HepG2 (cell line): ENCODE results near the gene ARHGAP35. TPM values are rescaled to one million over a fixed set of nuclear protein-coding genes. Genes with fewer than 3 reads are reported as not detected.

Source experiments
- ADNP ChIP-seq: sonication (generic); formaldehyde crosslinking; IDR thresholded peaks from 2 replicates; pipeline ENCODE4 v1.4.0; 2020; ENCODE audit warnings: missing genetic modification reagents
- ATF7-NPFF ChIP-seq: sonication (generic); formaldehyde crosslinking; IDR thresholded peaks from 2 replicates; pipeline ENCODE4 v1.8.1; 2023; ENCODE audit warnings: mild to moderate bottlenecking, low read depth, missing genetic modification reagents, moderate library complexity
- DPF2 ChIP-seq: sonication (generic); formaldehyde crosslinking; IDR thresholded peaks from 2 replicates; pipeline ENCODE4 v1.4.0; 2020; ENCODE audit warnings: mild to moderate bottlenecking, low read depth, missing genetic modification reagents, borderline replicate concordance
- KLF6 ChIP-seq: IDR thresholded peaks from 2 replicates; pipeline ENCODE4 v1.8.0; 2016; ENCODE audit warnings: missing biosample characterization, missing genetic modification reagents
- ONECUT2 ChIP-seq: sonication (generic); formaldehyde crosslinking; IDR thresholded peaks from 2 replicates; pipeline ENCODE4 v1.4.0; 2020; ENCODE audit warnings: missing genetic modification reagents
- PAF1 ChIP-seq: IDR thresholded peaks from 2 replicates; pipeline ENCODE4 v1.6.1; 2016; ENCODE audit warnings: missing genetic modification reagents, missing compliant biosample characterization
- ZKSCAN8 ChIP-seq: IDR thresholded peaks from 2 replicates; pipeline ENCODE4 v1.6.1; 2016; ENCODE audit warnings: borderline replicate concordance, missing genetic modification reagents, missing compliant biosample characterization
- ZNF160 ChIP-seq: sonication (generic); formaldehyde crosslinking; IDR thresholded peaks from 2 replicates; pipeline ENCODE4 v1.8.0; 2022; ENCODE audit warnings: mild to moderate bottlenecking, inconsistent platforms, missing genetic modification reagents
- ZNF549 ChIP-seq: sonication (generic); formaldehyde crosslinking; IDR thresholded peaks from 2 replicates; pipeline ENCODE4 v1.5.0; 2020; ENCODE audit warnings: missing genetic modification reagents
- ZNF570 ChIP-seq: sonication (generic); formaldehyde crosslinking; IDR thresholded peaks from 2 replicates; pipeline ENCODE4 v1.4.0; 2020; ENCODE audit warnings: mild to moderate bottlenecking, missing genetic modification reagents, borderline replicate concordance
- polyA plus RNA-seq, 8 experiments: library from polyadenylated mRNA; depleted of rRNA in 3 of 8; stranded (reverse) in 7 of 8; unstranded in 1 of 8; fragments of >200 nt; fragmentation: Illumina TruSeq in 4 of 8; extraction: Trizol in 4 of 8; gene quantifications; 2 replicates each; pipeline versions ENCODE4 v1.2.1 to v1.2.3, GENCODE V29; 2011 to 2016; ENCODE audit warnings: low read depth in 4 of 8, missing spikeins in 1 of 8, mixed read lengths in 1 of 8; ENCODE audit not compliant: insufficient read depth in 1 of 8
- total RNA-seq, 5 experiments: library from RNA; depleted of rRNA; stranded (reverse); fragments of >200 nt; fragmentation: Illumina TruSeq; extraction: Trizol; gene quantifications; 2 replicates each; pipeline ENCODE4 v1.2.3, GENCODE V29; 2016; ENCODE audit warnings: low read depth in 1 of 5
- TF ChIP-seq, protein P1 (sequence below): sonication (generic); formaldehyde crosslinking; IDR thresholded peaks from 2 replicates; pipeline ENCODE4 v1.8.1; 2023; ENCODE audit warnings: mild to moderate bottlenecking, inconsistent platforms, moderate library complexity, missing genetic modification reagents, borderline replicate concordance
- TF ChIP-seq, protein P2 (sequence below): sonication (generic); formaldehyde crosslinking; IDR thresholded peaks from 2 replicates; pipeline ENCODE4 v1.4.0; 2020; ENCODE audit warnings: missing genetic modification reagents
- TF ChIP-seq, protein P3 (sequence below): sonication (generic); formaldehyde crosslinking; IDR thresholded peaks from 2 replicates; pipeline ENCODE4 v1.9.0; 2021; ENCODE audit warnings: mild to moderate bottlenecking, missing genetic modification reagents
- TF ChIP-seq, protein P4 (sequence below): sonication (generic); formaldehyde crosslinking; IDR thresholded peaks from 2 replicates; pipeline ENCODE4 v1.9.0; 2021; ENCODE audit warnings: missing genetic modification reagents, mild to moderate bottlenecking, borderline replicate concordance

The ARHGAP35 gene
- total and polyA plus RNA-seq, 2 of the 13 experiments (the other 11 are each of a cell fraction or from before 2014, with no cell fraction given): 30.1 to 30.2 TPM

DNA sequence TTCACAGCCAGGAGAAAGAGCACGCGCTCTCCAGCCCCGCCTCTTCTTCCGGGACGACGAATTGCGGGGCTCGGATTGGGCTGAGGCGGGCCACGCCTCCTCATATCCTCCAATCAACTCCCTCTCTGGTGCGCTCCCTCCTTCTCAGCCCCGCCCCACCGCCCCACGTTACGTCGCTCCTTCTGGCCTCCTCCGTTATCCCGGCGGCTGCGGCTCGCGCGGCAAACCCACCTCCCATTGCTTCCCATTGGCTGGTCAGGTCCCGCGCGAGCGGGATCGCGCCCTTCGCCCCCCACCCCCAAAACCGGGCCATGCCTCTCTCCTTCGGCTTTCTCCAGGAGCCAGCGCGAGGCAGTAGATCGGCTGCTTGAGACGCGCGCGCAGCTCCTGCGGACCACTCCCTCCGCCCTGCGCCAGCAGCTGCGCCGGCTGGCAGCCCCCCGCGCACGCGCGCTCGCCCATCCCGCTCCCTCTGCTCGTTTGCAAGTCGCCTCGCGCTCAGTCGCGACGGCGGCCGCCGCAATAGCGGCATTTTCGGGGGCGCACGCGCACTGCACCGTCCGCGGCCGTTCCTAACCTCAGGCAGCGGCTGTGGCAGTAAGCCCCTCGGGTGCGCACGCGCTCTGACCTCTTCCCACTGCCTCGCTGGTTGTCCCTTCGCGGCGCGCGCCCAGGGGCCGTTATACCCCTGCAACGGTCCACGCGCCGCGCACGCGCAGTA is 512 bp upstream of the ARHGAP35 start (continued):
- TF ChIP-seq ATF7-NPFF (CRISPR knock-in tag) (peak; percentile 90), ZNF549 (CRISPR knock-in tag) (peak; percentile 24; the same call in 1 of the 2 replicates), ZNF160 (CRISPR knock-in tag) (peak; percentile 87; the same call in 1 of the 2 replicates), DPF2 (CRISPR knock-in tag) (no peak), ZNF570 (peak; percentile 94; the same call in 1 of the 2 replicates), KLF6 (CRISPR knock-in tag) (no peak; the same call in 1 of the 2 replicates), ONECUT2 (no peak), ZKSCAN8 (CRISPR knock-in tag) (no peak), PAF1 (CRISPR knock-in tag) (no peak; the same call in 1 of the 2 replicates), ADNP (CRISPR knock-in tag) (no peak)
- TF ChIP-seq, protein P1, sequence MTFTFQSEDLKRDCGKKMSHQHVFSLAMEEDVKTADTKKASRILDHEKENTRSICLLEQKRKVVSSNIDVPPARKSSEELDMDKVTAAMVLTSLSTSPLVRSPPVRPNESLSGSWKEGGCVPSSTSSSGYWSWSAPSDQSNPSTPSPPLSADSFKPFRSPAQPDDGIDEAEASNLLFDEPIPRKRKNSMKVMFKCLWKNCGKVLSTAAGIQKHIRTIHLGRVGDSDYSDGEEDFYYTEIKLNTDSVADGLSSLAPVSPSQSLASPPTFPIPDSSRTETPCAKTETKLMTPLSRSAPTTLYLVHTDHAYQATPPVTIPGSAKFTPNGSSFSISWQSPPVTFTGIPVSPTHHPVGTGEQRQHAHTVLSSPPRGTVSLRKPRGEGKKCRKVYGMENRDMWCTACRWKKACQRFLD: peak; percentile 94; the same call in 1 of the 2 replicates
- TF ChIP-seq, protein P2, sequence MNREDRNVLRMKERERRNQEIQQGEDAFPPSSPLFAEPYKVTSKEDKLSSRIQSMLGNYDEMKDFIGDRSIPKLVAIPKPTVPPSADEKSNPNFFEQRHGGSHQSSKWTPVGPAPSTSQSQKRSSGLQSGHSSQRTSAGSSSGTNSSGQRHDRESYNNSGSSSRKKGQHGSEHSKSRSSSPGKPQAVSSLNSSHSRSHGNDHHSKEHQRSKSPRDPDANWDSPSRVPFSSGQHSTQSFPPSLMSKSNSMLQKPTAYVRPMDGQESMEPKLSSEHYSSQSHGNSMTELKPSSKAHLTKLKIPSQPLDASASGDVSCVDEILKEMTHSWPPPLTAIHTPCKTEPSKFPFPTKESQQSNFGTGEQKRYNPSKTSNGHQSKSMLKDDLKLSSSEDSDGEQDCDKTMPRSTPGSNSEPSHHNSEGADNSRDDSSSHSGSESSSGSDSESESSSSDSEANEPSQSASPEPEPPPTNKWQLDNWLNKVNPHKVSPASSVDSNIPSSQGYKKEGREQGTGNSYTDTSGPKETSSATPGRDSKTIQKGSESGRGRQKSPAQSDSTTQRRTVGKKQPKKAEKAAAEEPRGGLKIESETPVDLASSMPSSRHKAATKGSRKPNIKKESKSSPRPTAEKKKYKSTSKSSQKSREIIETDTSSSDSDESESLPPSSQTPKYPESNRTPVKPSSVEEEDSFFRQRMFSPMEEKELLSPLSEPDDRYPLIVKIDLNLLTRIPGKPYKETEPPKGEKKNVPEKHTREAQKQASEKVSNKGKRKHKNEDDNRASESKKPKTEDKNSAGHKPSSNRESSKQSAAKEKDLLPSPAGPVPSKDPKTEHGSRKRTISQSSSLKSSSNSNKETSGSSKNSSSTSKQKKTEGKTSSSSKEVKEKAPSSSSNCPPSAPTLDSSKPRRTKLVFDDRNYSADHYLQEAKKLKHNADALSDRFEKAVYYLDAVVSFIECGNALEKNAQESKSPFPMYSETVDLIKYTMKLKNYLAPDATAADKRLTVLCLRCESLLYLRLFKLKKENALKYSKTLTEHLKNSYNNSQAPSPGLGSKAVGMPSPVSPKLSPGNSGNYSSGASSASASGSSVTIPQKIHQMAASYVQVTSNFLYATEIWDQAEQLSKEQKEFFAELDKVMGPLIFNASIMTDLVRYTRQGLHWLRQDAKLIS (CRISPR knock-in tag): peak; percentile 76; the same call in 1 of the 2 replicates
- TF ChIP-seq, protein P3, sequence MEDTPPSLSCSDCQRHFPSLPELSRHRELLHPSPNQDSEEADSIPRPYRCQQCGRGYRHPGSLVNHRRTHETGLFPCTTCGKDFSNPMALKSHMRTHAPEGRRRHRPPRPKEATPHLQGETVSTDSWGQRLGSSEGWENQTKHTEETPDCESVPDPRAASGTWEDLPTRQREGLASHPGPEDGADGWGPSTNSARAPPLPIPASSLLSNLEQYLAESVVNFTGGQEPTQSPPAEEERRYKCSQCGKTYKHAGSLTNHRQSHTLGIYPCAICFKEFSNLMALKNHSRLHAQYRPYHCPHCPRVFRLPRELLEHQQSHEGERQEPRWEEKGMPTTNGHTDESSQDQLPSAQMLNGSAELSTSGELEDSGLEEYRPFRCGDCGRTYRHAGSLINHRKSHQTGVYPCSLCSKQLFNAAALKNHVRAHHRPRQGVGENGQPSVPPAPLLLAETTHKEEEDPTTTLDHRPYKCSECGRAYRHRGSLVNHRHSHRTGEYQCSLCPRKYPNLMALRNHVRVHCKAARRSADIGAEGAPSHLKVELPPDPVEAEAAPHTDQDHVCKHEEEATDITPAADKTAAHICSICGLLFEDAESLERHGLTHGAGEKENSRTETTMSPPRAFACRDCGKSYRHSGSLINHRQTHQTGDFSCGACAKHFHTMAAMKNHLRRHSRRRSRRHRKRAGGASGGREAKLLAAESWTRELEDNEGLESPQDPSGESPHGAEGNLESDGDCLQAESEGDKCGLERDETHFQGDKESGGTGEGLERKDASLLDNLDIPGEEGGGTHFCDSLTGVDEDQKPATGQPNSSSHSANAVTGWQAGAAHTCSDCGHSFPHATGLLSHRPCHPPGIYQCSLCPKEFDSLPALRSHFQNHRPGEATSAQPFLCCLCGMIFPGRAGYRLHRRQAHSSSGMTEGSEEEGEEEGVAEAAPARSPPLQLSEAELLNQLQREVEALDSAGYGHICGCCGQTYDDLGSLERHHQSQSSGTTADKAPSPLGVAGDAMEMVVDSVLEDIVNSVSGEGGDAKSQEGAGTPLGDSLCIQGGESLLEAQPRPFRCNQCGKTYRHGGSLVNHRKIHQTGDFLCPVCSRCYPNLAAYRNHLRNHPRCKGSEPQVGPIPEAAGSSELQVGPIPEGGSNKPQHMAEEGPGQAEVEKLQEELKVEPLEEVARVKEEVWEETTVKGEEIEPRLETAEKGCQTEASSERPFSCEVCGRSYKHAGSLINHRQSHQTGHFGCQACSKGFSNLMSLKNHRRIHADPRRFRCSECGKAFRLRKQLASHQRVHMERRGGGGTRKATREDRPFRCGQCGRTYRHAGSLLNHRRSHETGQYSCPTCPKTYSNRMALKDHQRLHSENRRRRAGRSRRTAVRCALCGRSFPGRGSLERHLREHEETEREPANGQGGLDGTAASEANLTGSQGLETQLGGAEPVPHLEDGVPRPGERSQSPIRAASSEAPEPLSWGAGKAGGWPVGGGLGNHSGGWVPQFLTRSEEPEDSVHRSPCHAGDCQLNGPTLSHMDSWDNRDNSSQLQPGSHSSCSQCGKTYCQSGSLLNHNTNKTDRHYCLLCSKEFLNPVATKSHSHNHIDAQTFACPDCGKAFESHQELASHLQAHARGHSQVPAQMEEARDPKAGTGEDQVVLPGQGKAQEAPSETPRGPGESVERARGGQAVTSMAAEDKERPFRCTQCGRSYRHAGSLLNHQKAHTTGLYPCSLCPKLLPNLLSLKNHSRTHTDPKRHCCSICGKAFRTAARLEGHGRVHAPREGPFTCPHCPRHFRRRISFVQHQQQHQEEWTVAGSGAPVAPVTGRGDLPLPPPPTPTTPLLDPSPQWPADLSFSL: no peak
- TF ChIP-seq, protein P4, sequence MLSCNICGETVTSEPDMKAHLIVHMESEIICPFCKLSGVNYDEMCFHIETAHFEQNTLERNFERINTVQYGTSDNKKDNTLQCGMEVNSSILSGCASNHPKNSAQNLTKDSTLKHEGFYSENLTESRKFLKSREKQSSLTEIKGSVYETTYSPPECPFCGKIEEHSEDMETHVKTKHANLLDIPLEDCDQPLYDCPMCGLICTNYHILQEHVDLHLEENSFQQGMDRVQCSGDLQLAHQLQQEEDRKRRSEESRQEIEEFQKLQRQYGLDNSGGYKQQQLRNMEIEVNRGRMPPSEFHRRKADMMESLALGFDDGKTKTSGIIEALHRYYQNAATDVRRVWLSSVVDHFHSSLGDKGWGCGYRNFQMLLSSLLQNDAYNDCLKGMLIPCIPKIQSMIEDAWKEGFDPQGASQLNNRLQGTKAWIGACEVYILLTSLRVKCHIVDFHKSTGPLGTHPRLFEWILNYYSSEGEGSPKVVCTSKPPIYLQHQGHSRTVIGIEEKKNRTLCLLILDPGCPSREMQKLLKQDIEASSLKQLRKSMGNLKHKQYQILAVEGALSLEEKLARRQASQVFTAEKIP (CRISPR knock-in tag): no peak
